Suppressor macrophage treated with lipopolysaccharide for 4 hours (primary cell): ENCODE results near the gene SAT2.
"Not testable (repeated sequence)": the region's sequence is repeated elsewhere in the genome, so short reads cannot be mapped to it uniquely, and the experiment has no call there.

Experiments
- DNase-seq: peaks from one replicate; pipeline ENCODE4 v3.0.0-alpha.2; 2020

SAT2 gene

DNA sequence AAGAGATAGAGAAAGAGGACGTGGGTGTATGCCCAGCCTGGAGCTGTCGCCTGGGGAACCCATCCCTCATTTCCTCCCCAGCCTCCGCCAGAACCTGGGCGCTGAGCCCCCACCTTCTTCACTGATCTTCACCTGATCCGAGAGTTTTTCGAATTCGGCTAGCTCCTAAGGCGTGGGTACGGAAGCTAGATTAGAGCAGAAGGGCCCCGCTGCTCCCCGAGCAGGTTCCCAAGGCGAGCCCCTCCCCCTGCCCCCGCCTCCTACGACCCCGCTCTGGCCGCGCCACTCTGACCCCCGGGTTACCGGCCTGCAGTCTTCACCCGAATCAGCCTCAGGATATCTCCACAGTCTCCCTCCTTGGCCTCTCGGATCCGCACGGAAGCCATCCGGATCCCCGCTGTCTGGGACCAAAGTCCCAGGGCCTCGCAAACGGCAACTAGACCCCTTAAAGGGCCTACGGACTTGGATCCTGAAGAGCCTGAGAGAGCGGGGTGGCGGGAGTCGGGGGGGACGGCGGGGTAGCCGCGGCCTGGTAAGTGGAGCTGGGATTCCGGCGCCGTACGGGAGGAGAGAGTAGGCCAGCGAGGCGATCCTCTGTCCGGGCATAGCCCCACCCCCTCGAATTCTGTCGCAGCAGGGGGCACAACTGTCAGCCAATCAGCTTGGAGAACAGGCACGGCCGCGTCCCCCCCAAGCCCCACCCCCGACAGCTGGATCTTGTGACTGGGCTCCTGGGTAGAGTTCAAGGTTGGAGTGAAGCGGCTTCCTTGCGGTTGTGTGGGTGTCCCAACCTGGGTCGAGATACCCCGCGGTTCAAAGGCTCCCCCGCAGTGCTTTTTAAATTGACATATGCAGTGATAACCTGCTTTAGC, at the start of gene SAT2:
Gene SAT2 (minus strand): TSS at position 572 of the 872 bp plus-strand sequence. CDS start 186 bp downstream, at position 386.
- DNase-seq, result peak; percentile 94

DNA sequence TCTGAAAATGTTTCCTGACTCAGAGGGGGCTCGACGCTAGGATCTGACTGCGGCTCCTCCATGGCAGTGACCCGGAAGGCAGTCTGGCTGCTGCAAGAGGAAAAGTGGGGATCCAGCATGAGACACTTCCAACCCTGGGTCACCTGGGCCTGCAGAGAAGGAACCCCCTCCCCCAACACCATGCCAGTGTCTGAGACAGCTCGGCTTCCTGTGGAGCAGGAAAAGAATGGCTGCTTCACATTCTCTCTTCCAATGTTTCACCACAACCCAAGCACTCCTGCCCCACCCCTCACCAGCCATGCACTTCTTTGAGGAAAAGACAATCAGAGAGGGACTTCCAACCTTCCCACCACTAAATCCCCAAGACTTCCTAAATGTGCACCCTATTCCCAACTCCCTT, 48.9 kb upstream of the SAT2 start:
- DNase-seq, result no peak

DNA sequence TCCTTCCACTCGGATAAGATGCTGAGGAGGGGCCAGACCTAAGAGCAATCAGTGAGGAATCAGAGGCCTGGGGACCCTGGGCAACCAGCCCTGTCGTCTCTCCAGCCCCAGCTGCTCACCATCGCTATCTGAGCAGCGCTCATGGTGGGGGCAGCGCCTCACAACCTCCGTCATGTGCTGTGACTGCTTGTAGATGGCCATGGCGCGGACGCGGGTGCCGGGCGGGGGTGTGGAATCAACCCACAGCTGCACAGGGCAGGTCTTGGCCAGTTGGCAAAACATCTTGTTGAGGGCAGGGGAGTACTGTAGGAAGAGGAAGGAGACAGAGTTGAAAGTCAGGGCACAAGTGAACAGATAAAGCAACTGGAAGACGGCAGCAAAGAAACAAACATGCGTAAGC, 47.3 kb upstream of the SAT2 start:
- no peak for DNase-seq

DNA sequence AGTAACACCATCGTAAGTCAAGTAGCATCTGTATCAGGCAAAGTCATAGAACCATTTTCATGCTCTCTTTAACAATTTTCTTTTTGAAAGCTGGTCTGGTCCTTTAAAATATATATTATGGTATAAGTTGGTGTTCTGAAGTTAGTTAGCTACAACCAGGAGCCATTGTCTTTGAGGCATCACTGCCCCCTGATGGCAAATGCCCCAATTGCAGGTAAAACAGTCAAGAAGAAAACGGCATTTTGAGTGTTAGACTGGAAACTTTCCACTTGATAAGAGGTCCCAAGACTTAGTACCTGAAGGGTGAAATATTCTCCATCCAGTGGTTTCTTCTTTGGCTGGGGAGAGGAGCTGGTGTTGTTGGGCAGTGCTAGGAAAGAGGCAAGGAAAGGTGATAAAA, 45.6 kb upstream of the SAT2 start:
- DNase-seq, result peak; percentile 66

DNA sequence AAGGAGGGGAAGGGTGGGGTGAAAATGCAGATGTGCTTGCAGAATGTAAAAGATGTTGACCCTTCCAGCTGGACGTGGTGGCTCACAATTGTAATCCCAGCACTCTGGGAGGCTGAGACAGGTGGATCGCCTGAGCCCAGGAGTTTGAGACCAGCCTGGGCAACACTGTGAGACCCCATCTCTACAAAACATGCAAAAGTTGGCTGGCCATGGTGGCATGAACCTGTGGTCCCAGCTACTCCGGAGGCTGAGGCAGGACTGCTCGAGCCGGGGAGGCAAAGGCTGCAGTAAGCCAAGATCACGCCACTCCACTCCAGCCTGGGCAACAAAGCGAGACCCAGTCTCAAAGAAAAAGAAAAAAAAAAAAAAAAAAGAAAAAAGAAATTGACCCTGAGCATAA, 40.9 kb upstream of the SAT2 start:
- DNase-seq, result no peak

DNA sequence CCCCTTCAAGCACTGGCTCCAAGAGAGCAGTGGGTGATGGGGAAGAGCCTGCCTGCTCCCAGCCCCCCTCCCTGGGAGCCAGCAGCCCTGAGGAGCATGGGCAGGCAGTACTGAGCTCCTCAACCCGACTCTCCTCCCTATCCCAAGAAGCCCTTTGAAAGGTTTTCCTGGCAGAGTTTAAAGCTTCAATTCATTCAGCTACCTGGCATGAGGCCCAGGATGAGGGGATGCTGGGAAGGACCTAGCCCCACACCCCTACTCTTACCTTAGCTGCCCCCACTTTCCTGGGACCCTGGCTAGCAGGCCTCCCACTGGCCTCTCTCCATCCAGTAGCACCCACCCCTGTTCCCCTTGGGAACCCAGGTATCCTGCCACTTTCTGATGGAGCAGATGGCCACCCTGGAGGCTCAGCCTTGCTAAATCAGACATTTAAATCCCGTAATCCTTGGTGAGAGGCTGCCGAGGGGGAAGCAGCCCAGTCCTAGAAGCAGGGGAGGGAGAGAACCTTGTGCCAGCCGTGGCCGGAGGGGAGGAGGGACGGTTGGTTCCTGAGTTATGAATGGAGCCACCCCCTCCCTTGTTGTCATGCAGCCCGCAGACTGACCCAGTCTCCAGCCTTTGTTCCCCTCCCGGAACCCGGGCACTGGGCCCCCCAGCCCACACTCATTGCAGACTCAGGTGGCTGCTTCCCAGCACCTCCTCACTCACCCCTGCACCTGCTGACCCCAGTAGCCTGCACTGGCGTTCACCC, 40.2 kb upstream of the SAT2 start:
- DNase-seq, result no peak

DNA sequence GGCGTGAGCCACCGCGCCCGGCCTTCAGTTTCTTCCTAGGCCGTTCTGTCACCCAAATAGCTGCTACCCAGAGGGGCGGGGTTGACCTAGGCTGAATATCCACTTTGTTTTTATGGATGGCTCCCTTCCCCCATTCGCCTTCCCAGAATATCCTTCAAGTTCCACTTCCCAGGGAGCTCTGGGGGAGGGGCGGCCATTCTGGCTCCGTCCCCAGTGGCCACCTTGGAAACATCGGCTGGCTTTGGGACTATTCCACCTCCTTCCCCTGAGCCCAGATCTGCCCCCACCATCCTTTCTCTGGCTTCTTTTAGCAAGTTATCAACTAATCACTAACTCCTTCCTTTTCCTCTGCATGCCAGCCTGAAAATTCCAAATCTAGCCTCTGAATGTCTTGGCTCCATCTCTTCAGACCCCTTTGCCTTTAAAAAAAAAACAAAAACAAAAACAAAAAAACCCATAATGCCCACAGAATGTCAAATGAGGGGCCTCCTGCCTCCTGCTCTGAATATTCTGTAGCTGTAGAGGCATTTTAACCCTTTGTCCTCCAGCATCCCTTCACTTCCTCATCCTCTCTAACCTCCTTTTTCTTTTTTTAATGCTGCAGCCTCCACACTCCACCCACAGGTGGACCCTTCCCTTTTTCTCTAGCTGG, 29.5 kb upstream of the SAT2 start:
- no peak for DNase-seq

DNA sequence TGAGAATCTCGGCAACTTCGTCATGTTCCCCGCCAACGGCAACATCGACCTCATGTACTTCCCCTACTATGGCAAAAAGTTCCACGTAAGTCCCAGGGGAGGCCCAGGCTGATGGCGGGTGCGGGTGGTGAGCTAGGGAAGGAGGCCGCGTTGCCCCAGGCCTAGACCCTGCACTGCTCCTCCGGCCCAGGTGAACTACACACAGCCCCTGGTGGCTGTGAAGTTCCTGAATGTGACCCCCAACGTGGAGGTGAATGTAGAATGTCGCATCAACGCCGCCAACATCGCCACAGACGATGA, 27.9 kb upstream of the SAT2 start:
- no peak for DNase-seq

DNA sequence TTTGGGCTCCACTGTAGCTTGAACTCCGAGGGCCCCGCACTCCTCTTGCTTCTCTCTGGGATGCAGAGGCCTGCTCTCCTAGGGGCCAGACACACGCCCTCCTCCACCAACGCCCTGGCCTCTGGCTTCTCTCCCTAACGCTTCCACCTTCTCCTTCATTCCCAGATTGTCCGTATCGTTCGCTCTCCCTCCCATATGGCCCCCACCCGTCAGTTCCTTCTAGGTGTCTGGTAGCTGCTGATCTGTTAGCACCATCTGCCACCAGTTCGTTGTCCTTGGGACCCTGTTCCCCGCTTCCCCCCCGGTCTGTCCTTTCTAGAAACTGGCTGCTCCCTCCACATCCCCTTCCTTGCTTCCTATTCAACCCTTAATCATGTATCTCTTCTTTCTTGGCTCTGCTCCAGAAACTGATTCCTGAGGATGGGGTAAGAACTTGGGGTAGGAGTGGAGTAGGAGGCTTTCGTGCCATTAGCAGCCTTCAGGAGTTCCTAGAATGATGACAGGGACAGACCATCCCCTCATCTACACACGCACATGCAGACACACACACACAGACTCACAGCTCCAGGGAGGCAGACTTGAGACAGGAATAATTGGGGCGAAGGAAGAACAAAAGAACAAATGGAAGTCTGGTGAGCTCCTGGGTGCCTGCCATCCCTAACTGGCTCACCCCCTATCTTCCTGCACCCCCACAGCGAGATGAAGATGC, 27.4 kb upstream of the SAT2 start:
- DNase-seq, result no peak

DNA sequence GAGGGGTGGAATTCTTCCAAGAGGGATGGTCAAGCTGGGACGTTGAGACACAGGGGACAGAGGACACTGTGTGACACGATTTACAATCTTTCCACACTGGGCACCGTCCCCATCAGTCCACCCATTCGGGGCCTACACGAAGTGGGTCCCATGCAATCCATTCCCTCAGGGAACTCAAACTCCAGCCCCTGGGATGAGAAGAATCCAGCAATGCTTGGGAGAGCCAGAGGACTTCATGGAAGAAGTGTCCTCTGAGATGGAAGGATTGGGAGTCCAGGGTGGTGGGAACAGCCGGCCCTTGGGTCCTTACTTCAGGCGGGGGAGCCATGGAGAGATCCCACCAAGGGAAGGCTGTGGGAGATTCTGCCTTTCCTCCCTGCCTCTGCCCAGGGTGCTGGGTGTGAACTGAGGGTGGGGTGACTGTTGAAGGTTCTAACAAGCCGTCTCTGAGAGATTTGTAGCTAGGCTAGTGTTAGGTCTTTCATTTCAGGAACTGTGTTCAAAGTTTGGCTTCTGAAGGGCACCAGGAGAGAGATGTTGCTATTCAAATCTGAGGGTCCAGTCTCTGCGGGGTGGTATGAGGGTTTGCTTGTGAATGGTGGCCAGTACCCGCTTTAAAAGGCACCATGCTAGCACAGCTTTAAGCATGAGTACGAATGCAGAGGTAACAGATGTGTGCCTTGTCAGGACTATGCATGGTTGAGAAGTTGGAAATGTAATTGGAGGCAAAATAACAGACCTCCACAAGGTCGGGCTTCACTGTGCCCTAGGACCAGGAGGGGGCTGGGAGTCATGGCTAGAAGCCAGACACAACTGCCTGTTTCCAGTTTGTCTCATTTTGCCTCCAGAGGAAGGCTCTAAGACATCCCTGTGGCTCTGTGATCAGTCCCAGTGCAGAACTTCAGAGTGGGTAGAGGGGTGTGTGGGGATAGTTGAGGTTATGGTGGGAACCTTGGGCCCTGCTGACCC, 25.1 kb upstream of the SAT2 start:
- DNase-seq, result no peak

DNA sequence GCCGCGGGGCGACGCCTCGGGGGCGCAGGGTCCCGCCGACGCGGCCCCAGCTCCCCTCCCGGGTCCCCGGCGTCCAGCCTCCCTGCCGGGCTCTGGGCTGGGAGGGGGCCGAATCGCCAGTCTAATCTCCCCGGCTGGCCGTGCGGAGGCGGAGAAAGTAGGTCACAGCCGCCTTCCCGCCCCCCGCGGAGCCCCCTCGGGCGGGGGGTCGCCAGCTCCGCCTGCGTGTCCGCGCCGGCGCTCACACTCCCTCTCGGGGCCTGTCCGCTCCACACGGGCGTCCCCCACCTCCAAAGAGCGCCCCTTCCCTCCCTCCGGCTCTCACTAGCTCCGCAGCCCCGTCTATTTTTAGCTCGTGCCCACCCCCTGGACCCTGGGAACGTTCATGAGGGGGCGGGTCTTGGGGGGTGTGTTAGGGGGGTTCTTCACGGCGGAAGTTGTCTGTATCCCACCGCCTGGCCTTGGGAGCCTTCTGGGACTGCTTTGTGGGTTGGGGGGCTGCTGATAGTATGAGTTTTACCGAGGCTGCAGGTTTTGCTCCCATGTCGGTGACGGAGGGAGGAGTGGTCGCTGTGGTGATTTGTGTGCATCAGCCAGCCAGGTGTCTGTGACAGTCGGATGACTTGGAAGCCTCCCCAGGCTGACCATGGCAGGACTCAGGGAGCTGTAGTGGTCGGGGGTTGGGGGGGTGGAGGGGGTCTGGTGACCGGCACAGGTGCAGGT, 24.2 kb upstream of the SAT2 start:
- no peak for DNase-seq

DNA sequence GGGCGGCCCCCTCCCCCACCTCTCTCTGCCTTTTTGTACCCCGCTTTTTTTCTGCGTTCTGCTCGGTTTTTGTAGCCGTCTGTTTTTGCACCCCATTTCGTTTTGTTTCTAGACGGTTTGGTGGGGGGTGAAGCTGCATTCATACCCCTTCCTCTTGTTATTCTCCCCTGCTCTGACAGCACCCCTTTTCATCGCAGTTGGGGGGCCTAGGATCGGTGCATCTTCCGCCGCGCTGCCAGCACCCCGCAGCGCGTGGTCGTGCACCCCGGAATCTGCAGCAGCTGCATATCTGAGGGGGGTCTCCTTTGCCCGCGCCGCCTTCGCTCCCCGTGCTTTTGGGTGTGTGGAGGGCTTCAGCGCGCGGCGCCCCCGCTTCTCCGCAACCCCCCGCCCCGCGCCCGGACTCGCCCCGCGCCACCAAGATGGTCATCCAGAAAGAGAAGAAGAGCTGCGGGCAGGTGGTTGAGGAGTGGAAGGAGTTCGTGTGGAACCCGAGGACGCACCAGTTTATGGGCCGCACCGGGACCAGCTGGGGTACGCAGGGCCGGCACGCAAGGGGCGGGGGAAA, 23.6 kb upstream of the SAT2 start:
- no peak for DNase-seq

DNA sequence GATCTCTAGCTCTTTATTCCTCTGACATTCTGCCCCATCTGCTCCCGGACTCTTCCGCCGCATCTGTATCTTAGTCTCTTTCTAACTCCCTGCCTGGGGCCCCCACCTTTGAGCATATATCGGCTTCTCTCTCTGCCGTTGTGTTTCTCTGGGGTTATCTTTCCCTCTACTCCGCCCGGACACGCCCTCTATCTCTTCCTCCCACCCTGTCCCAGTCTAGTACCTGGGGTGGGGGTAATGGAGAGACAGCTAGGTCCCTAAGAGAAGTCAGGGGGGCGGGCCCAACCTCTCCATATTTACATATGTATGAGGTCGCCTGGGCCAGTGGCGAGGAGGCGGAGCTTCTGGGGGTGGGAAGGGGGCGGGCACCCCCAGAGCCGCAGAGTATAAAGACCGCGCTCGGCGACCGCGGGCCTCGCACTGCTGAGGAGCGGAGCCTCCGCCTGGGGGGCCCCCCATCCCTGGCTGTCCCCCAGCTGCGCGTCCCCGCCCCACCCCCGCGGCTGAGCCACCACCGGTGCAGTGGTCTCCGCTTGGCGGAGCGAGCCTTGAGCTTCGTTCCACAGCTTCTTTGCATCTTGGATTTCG, 23.0 kb upstream of the SAT2 start, which contains the start of gene ATP1B2:
Gene ATP1B2 (plus strand): TSS at position 418 of the 588 bp plus-strand sequence. CDS start 593 bp downstream, outside the sequence.
- DNase-seq, result peak; percentile 63

DNA sequence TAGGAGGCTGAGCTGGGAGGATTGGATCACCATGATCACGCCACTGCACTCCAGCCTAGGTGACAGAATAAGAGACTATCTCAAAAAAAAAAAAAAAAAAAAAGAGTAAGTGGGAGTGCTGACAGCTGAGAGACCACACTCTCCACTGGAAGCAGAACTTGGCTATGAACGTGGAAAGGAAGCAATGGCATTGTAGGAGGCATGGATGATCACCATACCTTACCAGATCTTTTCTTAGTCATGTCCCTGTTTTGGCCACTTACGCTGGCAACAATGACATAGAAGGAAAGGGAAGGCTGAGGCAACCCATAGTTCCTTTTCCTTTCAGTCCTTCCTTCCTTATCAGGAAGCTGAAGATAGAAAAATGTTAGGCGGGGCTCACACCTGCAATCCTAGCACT, 19.4 kb upstream of the SAT2 start:
- peak; percentile 54 for DNase-seq

DNA sequence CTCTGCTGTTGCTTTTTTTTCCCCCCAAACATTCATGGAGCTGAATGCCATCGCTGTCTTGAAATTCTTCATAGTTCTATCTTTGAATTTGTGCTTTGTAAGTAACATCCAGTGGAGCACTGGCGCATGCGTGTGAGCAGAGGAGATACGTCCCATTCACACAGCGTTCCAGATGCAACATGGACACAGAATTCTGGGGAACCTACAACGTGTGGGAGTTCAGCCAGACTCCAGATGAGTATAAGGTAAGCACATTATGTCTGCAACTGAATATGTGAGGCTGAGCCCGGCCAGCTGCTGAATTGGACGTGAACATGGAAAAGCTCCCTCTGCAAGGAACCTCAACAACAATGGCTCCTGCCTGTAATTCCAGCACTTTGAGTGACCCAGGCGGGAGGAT, 18.8 kb upstream of the SAT2 start:
- DNase-seq, result no peak

DNA sequence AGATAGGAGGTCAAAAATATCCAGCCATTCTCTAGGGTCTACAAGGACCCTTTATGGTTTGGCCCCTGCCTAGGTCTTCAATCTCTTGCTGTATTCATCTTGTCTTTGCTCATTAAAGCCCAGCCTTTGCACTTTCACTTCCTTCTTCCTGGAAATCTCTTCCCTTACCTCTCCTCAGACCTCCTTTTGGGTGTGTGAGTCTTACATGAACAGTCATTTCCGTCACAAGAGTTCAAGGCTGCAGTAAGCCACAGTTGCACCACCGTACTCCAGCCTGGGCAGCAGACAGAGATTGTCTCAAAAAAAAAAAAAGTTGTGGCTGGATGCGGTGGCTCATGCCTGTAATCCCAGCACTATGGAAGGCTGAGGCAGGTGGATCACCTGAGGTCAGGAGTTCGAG, 17.2 kb upstream of the SAT2 start:
- DNase-seq, result peak; percentile 78

DNA sequence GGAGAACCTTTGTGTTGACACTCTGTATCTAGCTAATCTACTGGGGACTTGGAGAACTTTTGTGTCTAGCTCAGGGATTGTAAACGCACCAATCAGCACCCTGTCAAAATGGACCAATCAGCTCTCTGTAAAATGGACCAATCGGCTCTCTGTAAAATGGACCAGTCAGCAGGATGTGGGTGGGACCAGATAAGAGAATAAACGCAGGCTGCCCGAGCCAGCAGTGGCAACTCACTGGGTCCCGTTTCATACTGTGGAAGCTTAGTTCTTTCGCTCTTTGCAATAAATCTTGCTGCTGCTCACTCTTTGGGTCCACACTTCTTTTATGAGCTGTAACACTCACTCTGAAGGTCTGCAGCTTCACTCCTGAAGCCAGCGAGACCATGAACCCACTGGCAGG, 14.0 kb upstream of the SAT2 start:
- DNase-seq, result not testable (repeated sequence)

DNA sequence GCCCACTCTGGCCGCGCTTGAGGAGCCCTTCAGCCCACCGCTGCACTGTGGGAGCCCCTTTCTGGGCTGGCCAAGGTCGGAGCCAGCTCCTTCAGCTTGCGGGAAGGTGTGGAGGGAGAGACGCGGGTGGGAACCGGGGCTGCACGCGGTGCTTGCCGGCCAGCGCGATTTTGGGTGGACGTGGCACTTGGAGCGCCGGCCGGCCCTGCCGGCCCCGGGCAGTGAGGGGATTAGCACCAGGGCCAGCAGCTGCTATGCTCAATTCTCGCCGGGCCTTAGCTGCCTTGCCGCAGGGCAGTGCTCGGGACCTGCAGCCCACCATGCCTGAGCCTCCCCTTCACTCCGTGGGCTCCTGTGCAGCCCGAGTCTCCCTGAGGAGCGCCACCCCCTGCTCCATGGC, 13.2 kb upstream of the SAT2 start:
- DNase-seq, result no peak

DNA sequence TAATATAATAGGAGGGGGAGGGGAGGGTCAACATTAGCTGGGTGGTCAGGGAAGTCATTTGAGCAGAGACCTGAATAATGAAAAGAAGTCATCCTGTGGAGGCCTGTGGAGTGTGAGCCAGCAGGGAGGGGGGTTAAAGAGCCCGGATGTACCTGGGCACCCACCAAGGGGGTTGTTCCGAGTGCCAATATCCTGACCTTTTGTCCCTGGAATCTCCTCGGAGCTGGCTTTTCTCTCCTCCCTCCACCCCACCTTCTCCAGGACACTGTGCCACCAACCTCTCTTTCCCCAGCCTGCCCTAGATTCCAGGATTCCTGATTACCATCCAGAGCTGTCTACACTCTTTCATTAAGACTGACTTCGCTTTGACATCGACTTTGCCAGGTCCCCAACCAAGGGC, 8.5 kb upstream of the SAT2 start:
- DNase-seq, result no peak

DNA sequence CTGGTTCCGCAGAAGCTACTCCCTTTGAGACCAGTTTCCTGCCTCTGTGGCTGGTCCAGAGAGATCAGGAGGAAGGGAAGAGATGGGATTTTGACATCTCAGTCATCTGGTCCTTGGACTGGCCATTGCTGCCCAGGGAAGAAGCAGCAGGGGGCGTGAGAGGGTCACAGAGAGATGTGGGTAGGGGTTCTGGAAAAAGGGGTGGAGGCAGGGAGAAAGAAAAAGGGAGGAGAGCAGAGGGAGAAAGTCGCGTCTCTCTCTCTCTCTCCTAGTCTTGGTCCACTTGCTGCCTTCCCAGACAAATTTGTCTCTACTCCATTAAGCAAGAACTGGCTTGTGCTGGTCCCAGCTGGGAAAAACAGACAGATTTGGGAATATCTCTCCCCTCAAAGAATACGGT, 6.8 kb upstream of the SAT2 start:
- DNase-seq, result peak; percentile 62
